Hindlimb muscle (tissue), 1 donor: Measurements from ENCODE around the gene APBB1. TPM values are rescaled to one million over a fixed set of nuclear protein-coding genes. Genes with fewer than 3 reads are reported as not detected.
"Not testable (repeated sequence)": the region's sequence is repeated elsewhere in the genome, so short reads cannot be mapped to it uniquely, and the experiment has no call there.

Source experiments
- DNase-seq: peaks from one replicate; pipeline ENCODE4 v3.0.0-alpha.2; 2013
- polyA plus RNA-seq: library from polyadenylated mRNA; unstranded; fragments of 120-200 nt; gene quantifications from one replicate; pipeline ENCODE4 v1.2.1, GENCODE V29; 2013; ENCODE audit not compliant: insufficient read length

The APBB1 gene
- polyA plus RNA-seq, 1 donor = 36.6 TPM

GRCh38 chr11:6417907-6418556 is 862 bp downstream of the APBB1 start:
- peak; percentile 26 for DNase-seq

- no peak for DNase-seq
These were observed 3.1 kb downstream of the APBB1 start for GRCh38 chr11:6415797-6416196.

GRCh38 chr11:6414874-6415328 is 4.0 kb downstream of the APBB1 start:
- DNase-seq = no peak

- no peak for DNase-seq
These were observed 5.1 kb downstream of the APBB1 start for GRCh38 chr11:6413791-6414201.

GRCh38 chr11:6411594-6412031 is 7.3 kb downstream of the APBB1 start:
- DNase-seq = no peak

GRCh38 chr11:6410695-6411430 is 8.0 kb downstream of the APBB1 start:
- no peak for DNase-seq

- no peak for DNase-seq
These were observed 12.5 kb downstream of the APBB1 start for GRCh38 chr11:6406370-6406769.

GRCh38 chr11:6405846-6406245 is 13.0 kb downstream of the APBB1 start:
- no peak for DNase-seq

- peak; percentile 35 for DNase-seq
These were observed 13.7 kb downstream of the APBB1 start for GRCh38 chr11:6405052-6405667.

GRCh38 chr11:6404342-6405051 is 14.4 kb downstream of the APBB1 start:
- DNase-seq = no peak

- DNase-seq = no peak
These were observed 15.4 kb downstream of the APBB1 start for GRCh38 chr11:6403539-6403938.

GRCh38 chr11:6402561-6402981 is 16.3 kb downstream of the APBB1 start:
- no peak for DNase-seq

- no peak for DNase-seq
These were observed 16.8 kb downstream of the APBB1 start for GRCh38 chr11:6402061-6402470.

- DNase-seq = no peak
These were observed 17.4 kb downstream of the APBB1 start for GRCh38 chr11:6401464-6401863.

GRCh38 chr11:6400431-6401345 is 18.2 kb downstream of the APBB1 start:
- no peak for DNase-seq

- no peak for DNase-seq
These were observed 21.3 kb downstream of the APBB1 start for GRCh38 chr11:6397636-6398035.

GRCh38 chr11:6397156-6397555 is 21.7 kb downstream of the APBB1 start:
- no peak for DNase-seq

GRCh38 chr11:6395470-6396060 is 23.3 kb downstream of the APBB1 start:
- no peak for DNase-seq

GRCh38 chr11:6393989-6394670 is 24.8 kb downstream of the APBB1 start:
- no peak for DNase-seq

GRCh38 chr11:6392251-6392650 is 26.6 kb downstream of the APBB1 start:
- not testable (repeated sequence) for DNase-seq
